Activated T-helper 1 cell treated with Interleukin-2 at 50 U/mL for 16 hours (primary cell): ENCODE results near the gene LARP6.
"Not testable (repeated sequence)": the region's sequence is repeated elsewhere in the genome, so short reads cannot be mapped to it uniquely, and the experiment has no call there.

Experiments
- DNase-seq: peaks from one replicate; pipeline ENCODE4 v3.0.0-alpha.2; 2020; ENCODE audit warnings: low read depth

Gene LARP6

GRCh38 chr15:70829371-70830166, 24.4 kb downstream of the LARP6 start:
- no peak for DNase-seq

DNA sequence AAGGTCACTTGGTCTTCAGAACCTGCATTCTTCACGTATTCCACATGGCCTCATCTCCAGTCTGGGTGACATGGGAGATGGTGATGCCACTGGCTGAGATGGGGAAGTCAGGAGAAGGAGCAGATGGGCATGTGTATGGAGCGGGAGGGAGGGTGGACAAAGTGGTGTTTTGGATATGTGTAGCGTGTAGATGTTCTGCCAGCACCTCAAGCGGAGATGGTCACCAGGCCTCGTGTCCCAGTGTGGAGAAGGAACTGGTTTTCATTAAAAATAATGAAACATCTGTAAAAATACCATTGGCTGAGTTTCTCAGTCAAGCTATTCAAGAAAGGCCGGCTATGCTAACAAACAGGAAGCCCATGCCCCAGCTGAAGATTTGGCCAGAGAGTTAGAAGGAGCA, 26.2 kb downstream of the LARP6 start:
- DNase-seq = no peak

DNA sequence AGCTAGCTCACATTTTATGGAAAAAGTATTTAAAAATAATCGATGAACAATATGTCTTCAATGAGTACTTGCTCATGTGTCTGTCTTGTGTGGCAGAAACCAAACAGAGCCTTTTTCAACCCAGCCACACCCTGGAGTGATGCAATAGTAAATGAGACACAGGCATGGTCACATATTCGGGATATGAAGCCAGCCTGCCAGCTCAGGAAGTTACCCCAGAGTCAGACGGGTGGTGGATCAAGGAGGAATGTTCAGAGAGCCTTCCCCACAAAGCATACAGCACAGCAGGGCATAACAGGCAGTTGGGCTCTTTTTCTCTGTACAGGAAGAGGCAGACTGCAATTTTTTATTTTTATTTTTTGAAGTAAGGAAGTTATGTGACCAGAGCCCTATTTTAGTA, 27.3 kb downstream of the LARP6 start:
- DNase-seq = no peak

DNA sequence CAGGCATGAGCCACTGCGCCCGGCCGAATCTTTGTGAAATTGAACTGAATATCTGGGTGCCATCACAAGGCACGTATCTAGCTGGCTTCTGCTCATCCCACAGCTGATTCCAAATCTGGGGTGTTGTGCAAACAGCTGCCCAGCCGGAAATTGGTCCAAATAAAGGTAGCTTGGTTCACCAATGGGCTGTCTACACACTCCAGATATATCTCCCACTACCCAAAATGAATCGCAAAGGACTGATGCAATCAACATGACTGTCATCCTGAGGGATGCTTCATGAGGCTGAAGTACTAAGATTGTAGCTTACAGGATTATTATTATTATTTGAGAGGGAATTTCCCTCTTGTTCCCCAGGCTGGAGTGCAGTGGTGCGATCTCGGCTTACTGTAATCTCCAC, 28.1 kb downstream of the LARP6 start:
- DNase-seq = no peak

GRCh38 chr15:70823196-70823595, 30.8 kb downstream of the LARP6 start:
- no peak for DNase-seq

GRCh38 chr15:70820214-70820613, 33.7 kb downstream of the LARP6 start:
- DNase-seq = no peak

- DNase-seq = no peak
Measured at GRCh38 chr15:70818580-70818979, 35.4 kb downstream of the LARP6 start.

DNA sequence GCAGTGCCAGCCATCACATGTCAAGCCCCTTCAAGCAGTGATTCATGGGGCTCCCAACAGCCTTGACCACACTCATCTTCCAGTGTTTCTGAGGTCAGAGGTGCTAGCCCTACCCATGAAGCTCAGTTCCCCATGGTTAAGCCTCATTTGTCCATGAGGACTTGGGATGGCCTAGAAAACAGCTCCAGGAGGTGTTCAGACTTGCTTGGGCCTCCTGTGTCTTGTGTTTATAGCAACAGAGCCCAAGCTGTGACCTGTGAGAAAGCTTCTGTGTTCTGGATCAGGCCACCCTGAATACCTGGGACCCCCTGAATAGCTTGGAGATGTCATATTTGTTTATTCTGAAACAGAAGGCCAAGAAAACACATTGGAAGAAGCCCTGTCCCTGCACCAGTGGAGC, 36.7 kb downstream of the LARP6 start:
- DNase-seq = no peak

DNA sequence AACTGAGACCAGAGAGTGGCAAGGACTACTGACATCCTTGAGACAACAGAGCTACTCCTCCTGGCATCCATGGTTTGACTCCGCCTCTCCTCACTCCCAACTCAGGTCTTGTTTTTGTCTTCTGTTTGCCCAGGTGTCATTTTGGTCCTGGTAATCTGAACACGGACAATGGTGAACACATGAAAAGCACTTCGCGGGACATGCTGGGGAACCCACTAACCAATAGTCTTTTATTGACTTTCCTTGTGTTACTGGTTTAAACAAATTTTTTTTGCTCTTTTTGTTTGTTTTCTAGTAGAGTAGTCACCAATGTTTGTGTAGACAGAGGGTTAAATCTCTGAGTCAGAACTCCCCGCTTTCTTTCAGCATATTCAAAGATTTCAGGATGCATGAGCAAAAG, 38.4 kb downstream of the LARP6 start:
- DNase-seq = no peak

GRCh38 chr15:70815011-70815410, 38.9 kb downstream of the LARP6 start:
- not testable (repeated sequence) for DNase-seq

- DNase-seq = no peak
Measured at GRCh38 chr15:70812827-70813364, 41.1 kb downstream of the LARP6 start.

- no peak for DNase-seq
Measured at GRCh38 chr15:70810916-70811578, 42.9 kb downstream of the LARP6 start.

GRCh38 chr15:70806992-70807712, 46.8 kb downstream of the LARP6 start:
- no peak for DNase-seq

- DNase-seq = not testable (repeated sequence)
Measured at GRCh38 chr15:70804388-70804787, 49.6 kb downstream of the LARP6 start.

DNA sequence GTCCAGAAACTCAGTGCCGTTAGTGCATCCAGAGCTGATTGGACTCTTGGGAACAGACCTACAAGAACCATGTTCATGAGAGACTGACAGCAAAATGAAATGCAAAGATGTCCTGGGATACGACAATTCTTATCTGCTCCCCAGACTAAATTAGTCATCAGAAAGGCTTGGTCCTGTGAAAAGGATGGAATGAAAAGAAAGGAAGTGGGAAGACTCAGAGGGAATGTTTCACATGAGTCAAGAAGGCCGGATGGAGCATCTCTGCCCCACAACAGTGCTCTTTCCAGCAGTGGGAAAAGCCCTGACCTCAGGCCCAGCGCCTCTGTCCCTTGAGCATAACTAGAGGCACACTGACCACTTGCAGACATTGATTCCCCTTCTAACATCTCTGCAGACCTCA, 51.3 kb downstream of the LARP6 start:
- no peak for DNase-seq

- DNase-seq = no peak
Measured at GRCh38 chr15:70801109-70801508, 52.8 kb downstream of the LARP6 start.

GRCh38 chr15:70799667-70800450, 54.1 kb downstream of the LARP6 start:
- no peak for DNase-seq

DNA sequence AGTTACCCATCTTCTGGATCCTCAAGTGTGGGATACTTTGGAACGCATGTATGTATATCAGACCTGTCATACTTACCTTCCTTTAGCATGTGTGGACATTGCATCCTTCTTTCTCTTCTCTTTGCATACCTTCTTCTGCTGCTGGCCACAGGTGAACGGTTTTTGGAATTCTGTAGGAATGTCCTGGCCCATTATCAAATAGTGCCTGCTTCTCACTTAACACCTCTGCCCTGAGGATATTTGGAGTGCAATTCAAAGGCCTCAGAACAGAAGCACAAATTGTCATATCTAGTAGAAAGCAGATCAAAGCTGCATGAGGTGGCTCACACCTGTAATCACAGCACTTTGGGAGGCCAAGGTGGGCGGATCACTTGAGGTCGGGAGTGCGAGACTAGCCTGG, 56.5 kb downstream of the LARP6 start:
- DNase-seq = no peak

DNA sequence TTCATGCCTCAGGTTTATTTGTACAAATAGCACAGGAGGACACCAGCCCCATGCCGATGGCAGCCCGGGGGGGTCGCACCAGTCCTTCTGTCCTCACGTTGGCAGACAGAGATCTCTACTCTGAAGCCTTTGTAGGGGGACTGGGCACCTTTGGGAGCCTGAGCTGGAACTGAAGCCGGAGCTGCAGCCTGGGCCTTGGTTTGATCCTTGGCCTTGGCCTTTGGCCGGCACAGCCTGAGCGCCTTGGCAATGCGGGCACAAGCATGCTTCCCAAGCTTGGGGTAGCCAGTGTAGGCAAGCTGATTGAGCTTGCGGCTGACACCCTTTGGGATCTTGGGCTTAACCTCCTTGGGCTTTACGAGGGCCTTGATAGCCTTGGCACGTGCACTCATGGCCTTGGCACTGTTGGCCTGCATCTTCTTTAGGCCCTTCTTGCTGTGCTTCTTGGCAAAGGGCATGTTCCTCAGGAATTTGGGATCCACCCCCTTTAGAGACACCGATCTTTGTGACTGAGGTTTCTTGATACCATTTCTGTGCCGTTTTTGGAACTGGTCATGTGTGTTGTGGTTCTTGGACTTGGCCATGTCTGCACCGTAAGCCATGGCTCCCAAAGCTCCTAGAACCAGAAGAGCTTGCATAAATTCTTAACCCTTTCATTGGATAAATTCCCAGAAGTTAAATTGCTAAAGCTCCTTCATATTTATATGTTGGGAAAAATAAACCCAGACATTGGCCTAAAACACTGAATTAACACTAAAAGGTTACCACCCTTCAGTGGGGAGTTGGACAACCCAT, 57.2 kb downstream of the LARP6 start:
- DNase-seq = no peak

- no peak for DNase-seq
Measured at GRCh38 chr15:70795311-70795665, 58.7 kb downstream of the LARP6 start.

DNA sequence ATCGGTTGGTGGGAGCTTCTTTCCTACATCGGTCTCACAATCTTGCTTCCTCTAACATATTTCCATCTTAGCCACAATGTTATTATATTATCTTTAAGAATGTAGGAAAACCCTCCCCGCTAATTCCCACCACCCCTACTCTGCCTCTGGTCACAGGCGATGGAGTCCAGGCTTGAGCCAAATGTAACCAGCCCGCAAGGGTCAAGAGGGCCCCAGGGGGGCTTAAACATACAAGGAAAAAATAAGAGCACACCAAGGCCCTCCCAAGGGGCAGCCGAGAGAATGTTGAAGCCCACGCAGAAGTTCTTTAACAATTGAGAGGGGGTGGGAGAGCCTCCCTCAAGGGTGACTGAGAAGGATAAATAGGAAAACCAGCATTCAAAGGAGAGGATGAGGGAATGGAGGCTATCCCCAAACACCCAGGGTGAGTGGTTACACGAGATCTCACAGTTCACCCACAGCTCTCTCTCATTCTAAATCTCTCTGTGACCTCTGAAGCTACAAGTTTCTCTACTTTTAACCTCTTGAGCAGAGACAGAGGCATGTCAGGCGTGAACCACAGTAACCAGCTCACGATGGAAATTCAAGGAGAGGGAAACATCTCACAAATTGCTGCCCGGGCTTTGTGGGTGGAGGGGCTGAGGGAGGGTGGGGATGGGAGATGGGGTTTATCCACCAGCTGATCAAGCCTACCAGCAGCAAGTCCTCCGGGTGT, 59.2 kb downstream of the LARP6 start:
- DNase-seq = no peak
